Measurements from ENCODE around the gene TENT5C. TPM values are rescaled to one million over a fixed set of nuclear protein-coding genes. Genes with fewer than 3 reads are reported as not detected.

Gene TENT5C
- total and polyA plus RNA-seq, 2 of the 8 experiments (the other 6 are each of a cell fraction or from before 2014, with no cell fraction given): 0.38 to 0.99 TPM

DNA sequence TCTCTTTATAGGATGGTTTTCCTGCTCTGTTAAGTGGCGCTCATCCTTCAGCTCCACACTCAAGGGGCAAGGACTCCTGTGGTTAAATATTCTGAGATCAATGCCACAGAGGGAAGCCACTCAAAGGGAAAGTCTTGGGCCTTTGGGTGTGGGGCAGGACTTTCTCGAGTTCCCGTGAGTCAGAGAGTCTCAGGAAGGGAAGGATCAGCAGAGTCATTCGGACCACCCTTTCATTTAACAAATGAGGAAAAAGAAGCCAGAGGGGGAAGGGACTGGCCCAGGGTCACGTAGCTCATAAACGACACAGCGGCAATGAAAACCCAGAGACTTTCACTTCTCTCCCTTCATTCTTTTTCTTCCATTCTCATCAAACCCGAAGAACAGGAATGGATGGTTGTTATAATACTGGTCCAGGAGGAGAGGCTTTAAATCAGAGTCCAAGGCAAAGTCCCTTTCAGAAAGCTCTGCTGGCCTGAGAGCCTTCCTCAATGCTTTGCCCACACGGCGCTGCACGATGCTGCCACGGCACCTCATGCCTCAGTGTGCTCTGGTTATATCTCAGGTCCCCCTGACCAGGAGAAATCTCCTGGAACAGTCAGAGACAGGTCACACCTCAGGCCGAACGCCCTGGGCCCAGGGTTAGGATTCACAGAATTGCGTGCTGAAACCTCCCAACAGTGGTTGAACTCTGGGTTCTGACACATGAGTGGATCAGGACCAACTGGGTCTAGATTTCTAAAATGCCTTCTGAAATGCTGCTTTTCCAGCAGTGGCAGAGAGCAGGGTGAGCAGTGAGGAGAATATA lies 65.3 kb downstream of the TENT5C start:
- no peaks in the 10 kb centered on the region; a peak in 1 of 8 replicates for H3K36me3 ChIP-seq (ENCODE audit: control insufficient read depth in 2 of 4, insufficient read depth in 4 of 4, low read length in 3 of 4)
- no peak overlapping the region for H3K27ac ChIP-seq (ENCODE audit: low read depth, low read length)
- whole genome bisulfite sequencing, 2 experiments (ENCODE audit: extremely low coverage in 1 of 2, insufficient coverage in 1 of 2, insufficient read length in 1 of 2, insufficient replicate concordance in 2 of 2, low coverage in 1 of 2, low lambda C conversion rate in 2 of 2, missing lambda C conversion rate in 1 of 2): 90% methylated on average over 13 of the region's 15 CpGs; no CpG with 5 or more reads in 1 of the 2 experiments

More for the DNA sequence above, 65.3 kb downstream of the TENT5C start:
- TF ChIP-seq SP4 (IDR thresholded peaks at IDR 0.05; ENCODE audit: low read length) (no peak), SUZ12 (IDR thresholded peaks at IDR 0.05; ENCODE audit: low read length) (no peak)
- ChIA-PET CTCF (ENCODE audit: partially characterized antibody) (interaction anchor here (0.6 to 1.9 kb wide), 15 partner anchors 9 to 158 kb away, joined by 3 to 10 read pairs (median 5); no protein-coding TSS in a partner anchor), POLR2A (ENCODE audit: partially characterized antibody) (interaction anchor here (1.2 kb wide), 1 partner anchor 65 kb away, joined by 4 read pairs; no protein-coding TSS in a partner anchor)
- Histone ChIP-seq H3K4me2 (ENCODE audit: insufficient read depth in 1 of 2, low read depth in 2 of 2, low read length in 2 of 2) (no peak overlapping the region), H4K20me1 (replicated peaks in 1 of 2; ENCODE audit: control insufficient read depth in 1 of 2, insufficient read depth in 2 of 2, low read length in 2 of 2) (no peaks in the 10 kb centered on the region), H2BK5ac (ENCODE audit: low read depth, low read length) (no peak overlapping the region; the same call in 1 of the 2 replicates), H3K18ac (ENCODE audit: extremely low read depth, low read length) (no peak overlapping the region), H3K14ac (ENCODE audit: insufficient read length) (no peak overlapping the region), H2AK5ac (ENCODE audit: low read depth, low read length) (no peak overlapping the region), H4K8ac (ENCODE audit: extremely low read depth, insufficient read depth, low read length) (no peak overlapping the region), H3K9ac (replicated peaks in 1 of 4; ENCODE audit: extremely low read depth in 1 of 4, low read depth in 3 of 4, low read length in 3 of 4) (no peak overlapping the region), H3K56ac (replicated peaks; ENCODE audit: insufficient read length, low read depth, low read length) (no peak overlapping the region), H3K9me3 (ENCODE audit: insufficient read depth in 2 of 2, low read depth in 1 of 2, low read length in 1 of 2) (no peaks in the 10 kb centered on the region), H2BK120ac (replicated peaks; ENCODE audit: low read depth, low read length) (no peak overlapping the region), H3K4me1 (replicated peaks in 1 of 4; ENCODE audit: control insufficient read depth in 3 of 4, insufficient read depth in 4 of 4, low read length in 3 of 4) (peaks cover 0 to 2% (median 0%) of the 10 kb centered on the region in 4 experiments; a peak in 3 of 7 replicates), H4K5ac (ENCODE audit: insufficient read length, low read depth, low read length) (no peak overlapping the region), H3K4ac (replicated peaks; ENCODE audit: insufficient read length, low read depth, low read length) (no peak overlapping the region), H3K79me1 (ENCODE audit: low read depth, low read length) (no peaks in the 10 kb centered on the region), H3K4me3 (ENCODE audit: extremely low read depth in 1 of 4, insufficient read depth in 2 of 4, low read depth in 3 of 4, low read length in 4 of 4) (no peak overlapping the region), H2BK12ac (ENCODE audit: low read depth, low read length) (0 out of 2 replicates have a peak overlapping the region, but pooled peaks have one; percentile 76), H3K79me2 (ENCODE audit: control insufficient read depth in 1 of 2, insufficient read depth in 2 of 2, low read length in 2 of 2) (no peaks in the 10 kb centered on the region), H2BK20ac (ENCODE audit: low read length) (peak overlapping the region; percentile 90; the same call in 1 of the 2 replicates), H2AFZ (ENCODE audit: low read length) (no peak overlapping the region), H4K91ac (replicated peaks; ENCODE audit: insufficient read length, low read length) (no peak overlapping the region), H3K23me2 (ENCODE audit: low read depth, low read length) (no peaks in the 10 kb centered on the region), H3K27me3 (replicated peaks in 1 of 4; ENCODE audit: control insufficient read depth in 3 of 4, extremely low read depth in 1 of 4, insufficient read depth in 3 of 4, low read length in 3 of 4) (no peaks in the 10 kb centered on the region), H2BK15ac (ENCODE audit: low read length) (0 out of 2 replicates have a peak overlapping the region, but pooled peaks have one; percentile 88), H3K23ac (ENCODE audit: insufficient read length) (no peak overlapping the region)
- DNase-seq (ENCODE audit: low read depth in 1 of 2, low spot score in 2 of 2) (no peak), FAIRE-seq (no peak)
